Colonic mucosa (tissue), 4 donors: ENCODE data around the gene ERBB4. TPM values are rescaled to one million over a fixed set of nuclear protein-coding genes. Genes with fewer than 3 reads are reported as not detected.

ENCODE experiments used
- DNase-seq: peaks from one replicate; pipeline ENCODE4 v3.0.0-alpha.2; 2020
- H3K27ac ChIP-seq: fragments of 200-600 bp; one replicate; pipeline ENCODE4 v1.8.0; 2021
- H3K27me3 ChIP-seq: fragments of 200-600 bp; one replicate; pipeline ENCODE4 v1.8.0; 2021
- H3K36me3 ChIP-seq: fragments of 200-600 bp; one replicate; pipeline ENCODE4 v1.8.0; 2021
- H3K4me1 ChIP-seq: fragments of 200-600 bp; one replicate; pipeline ENCODE4 v1.8.0; 2021; ENCODE audit warnings: mild to moderate bottlenecking
- H3K4me3 ChIP-seq: fragments of 200-600 bp; one replicate; pipeline ENCODE4 v1.8.0; 2021
- H3K9ac ChIP-seq, 2 donors: one replicate each; pipeline ENCODE4 v1.7.0; 2013; ENCODE audit warnings: control low read depth in 2 of 2, low read depth in 2 of 2, low read length in 2 of 2
- H3K9me3 ChIP-seq: fragments of 200-600 bp; one replicate; pipeline ENCODE4 v1.8.0; 2021
- CTCF ChIP-seq: fragments of 200-600 bp; IDR thresholded peaks from one replicate; pipeline ENCODE4 v1.8.0; 2022; ENCODE audit warnings: antibody characterized with exemption, mild to moderate bottlenecking
- intact Hi-C: fragments of 100-400 bp; cut with DNase I; formaldehyde crosslinking; loops from one replicate; pipeline ENCODE4 v1.14.1; 2022
- total RNA-seq, 2 donors: library from RNA; stranded (reverse); fragmentation: NEBNext Ultra II Directional in 1 of 2; extraction: Animal tissue kit (Norgen Biotek cat#: 25700) in 1 of 2; gene quantifications; one replicate each; pipeline ENCODE4 v1.2.1, GENCODE V29; 2021
- donor health status: healthy.
- donor health status: DM: no; HTN: no; CAD: no.
- donor health status: DM: no; HTN: no; CAD: no.

The ERBB4 gene
- total RNA-seq, 2 donors from 2014 or later = 0.05 to 0.07 TPM

DNA sequence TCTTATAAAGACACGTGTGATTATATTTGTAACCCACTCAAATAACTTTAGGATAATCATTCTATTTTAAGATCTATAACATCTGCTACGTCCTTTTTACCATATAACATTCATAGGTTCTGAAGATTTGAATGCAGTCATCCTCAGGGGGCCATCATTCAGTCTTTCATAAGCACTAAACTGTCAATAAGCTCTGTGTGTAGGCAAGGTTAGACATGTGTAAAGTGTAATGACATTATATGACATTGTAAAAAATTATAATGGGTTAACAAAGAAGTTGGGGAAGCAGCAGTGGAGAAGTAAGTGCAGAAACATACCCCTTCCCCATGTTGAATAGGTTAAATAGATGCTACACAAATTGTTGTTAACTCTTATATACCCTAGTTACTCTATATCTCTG lies 845.9 kb downstream of the ERBB4 start:
- Histone ChIP-seq H3K9me3 (no peaks in the 10 kb centered on the region), H3K27ac (no peak overlapping the region), H3K27me3 (no peaks in the 10 kb centered on the region), H3K9ac (no peak overlapping the region), H3K4me3 (no peak overlapping the region), H3K4me1 (no peaks in the 10 kb centered on the region), H3K36me3 (no peaks in the 10 kb centered on the region)
- TF ChIP-seq CTCF = no peak
- intact Hi-C loops = no loop called here
- DNase-seq = no peak

- intact Hi-C loops = no loop called here
- H3K36me3 ChIP-seq = no peaks in the 10 kb centered on the region
- no peaks in the 10 kb centered on the region for H3K4me1 ChIP-seq
- H3K9me3 ChIP-seq = no peaks in the 10 kb centered on the region
- H3K27me3 ChIP-seq = no peaks in the 10 kb centered on the region
- H3K4me3 ChIP-seq = no peak overlapping the region
- TF ChIP-seq CTCF = no peak
- no peak overlapping the region for H3K9ac ChIP-seq
- no peak for DNase-seq
- no peak overlapping the region for H3K27ac ChIP-seq
Observed at GRCh38 chr2:211690736-211691135, 847.9 kb downstream of the ERBB4 start.

DNA sequence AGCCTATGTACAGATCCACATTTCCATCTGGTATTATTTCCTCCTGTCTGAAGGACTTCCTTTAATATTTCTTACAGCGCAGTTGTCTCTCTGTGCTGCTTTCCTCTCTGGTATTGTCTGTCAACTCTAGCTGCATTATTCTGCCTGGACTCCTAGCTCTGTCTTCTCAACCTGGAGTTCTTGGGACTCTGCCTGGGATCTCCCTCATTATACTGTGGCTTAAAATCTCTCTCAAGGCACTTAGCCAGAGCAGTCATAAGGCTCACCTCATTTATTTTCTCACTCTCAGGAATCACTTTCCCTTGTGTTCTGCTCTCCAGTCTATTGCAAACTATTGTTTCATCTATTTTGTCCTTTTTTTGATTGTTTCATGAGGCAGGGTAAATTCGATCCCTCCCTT lies 850.4 kb downstream of the ERBB4 start:
- Histone ChIP-seq H3K27ac (no peak overlapping the region), H3K4me1 (no peaks in the 10 kb centered on the region), H3K27me3 (no peaks in the 10 kb centered on the region), H3K4me3 (no peak overlapping the region), H3K9ac (no peak overlapping the region), H3K9me3 (no peaks in the 10 kb centered on the region), H3K36me3 (no peaks in the 10 kb centered on the region)
- no peak for DNase-seq
- no peak for TF ChIP-seq CTCF
- intact Hi-C loops = no loop called here

- Histone ChIP-seq H3K9me3 (no peaks in the 10 kb centered on the region), H3K27me3 (no peaks in the 10 kb centered on the region), H3K9ac (no peak overlapping the region), H3K36me3 (no peaks in the 10 kb centered on the region), H3K4me1 (no peaks in the 10 kb centered on the region), H3K27ac (peak overlapping the region; percentile 14), H3K4me3 (no peak overlapping the region)
- DNase-seq = no peak
- intact Hi-C loops = no loop called here
- no peak for TF ChIP-seq CTCF
Observed at GRCh38 chr2:211674715-211675114, 863.9 kb downstream of the ERBB4 start.

GRCh38 chr2:211673133-211673905 lies 865.3 kb downstream of the ERBB4 start:
- DNase-seq = no peak
- intact Hi-C loops = no loop called here

More at GRCh38 chr2:211673133-211673905, 865.3 kb downstream of the ERBB4 start:
- no peak for TF ChIP-seq CTCF
- Histone ChIP-seq H3K27ac (no peak overlapping the region), H3K36me3 (no peaks in the 10 kb centered on the region), H3K9me3 (no peaks in the 10 kb centered on the region), H3K9ac (no peak overlapping the region), H3K4me3 (no peak overlapping the region), H3K4me1 (no peaks in the 10 kb centered on the region), H3K27me3 (no peaks in the 10 kb centered on the region)
